ENCODE data around the gene ABLIM3. TPM values are rescaled to one million over a fixed set of nuclear protein-coding genes. Genes with fewer than 3 reads are reported as not detected.
"Not testable (repeated sequence)": the region's sequence is repeated elsewhere in the genome, so short reads cannot be mapped to it uniquely, and the experiment has no call there.

Gene ABLIM3
- total RNA-seq, 1 donor from 2014 or later = not detected

- Mint-ChIP-seq H3K9me3 (no peaks in the 10 kb centered on the region), H3K4me1 (ENCODE audit: low read depth) (no peaks in the 10 kb centered on the region), H3K36me3 (ENCODE audit: low read depth) (no peaks in the 10 kb centered on the region), H3K4me3 (no peak overlapping the region), H3K27me3 (ENCODE audit: insufficient read depth) (peaks cover 6% of the 10 kb centered on the region), H3K27ac (no peak overlapping the region)
- DNase-seq (ENCODE audit: low spot score) = no peak
- intact Hi-C loops (cut with micrococcal nuclease) = no loop called here
Measured at GRCh38 chr5:149170299-149170698, 29.0 kb downstream of the ABLIM3 start.

DNA sequence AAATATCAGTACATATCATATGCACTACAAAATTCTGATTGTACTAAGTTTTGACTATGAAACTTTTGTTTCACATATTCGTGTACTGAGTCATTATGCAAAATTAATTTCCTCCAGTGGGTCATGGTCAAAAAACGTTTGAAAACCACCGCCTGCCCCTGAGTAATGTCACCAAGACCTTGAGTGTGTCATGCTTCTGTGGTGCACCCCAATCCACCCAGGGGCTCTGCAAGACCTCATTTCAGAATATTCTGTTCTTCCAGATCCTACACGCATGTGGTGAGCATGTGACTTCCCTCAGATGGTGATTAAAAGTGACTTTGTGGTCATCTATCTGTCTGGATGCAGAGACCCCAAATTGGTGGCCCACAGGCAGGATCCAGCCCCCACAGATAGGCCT, 31.0 kb downstream of the ABLIM3 start:
- Mint-ChIP-seq H3K4me1 (ENCODE audit: low read depth) (no peaks in the 10 kb centered on the region), H3K27ac (no peak overlapping the region), H3K4me3 (no peak overlapping the region), H3K9me3 (no peaks in the 10 kb centered on the region), H3K36me3 (ENCODE audit: low read depth) (no peaks in the 10 kb centered on the region), H3K27me3 (ENCODE audit: insufficient read depth) (peaks cover 6% of the 10 kb centered on the region)
- intact Hi-C loops (cut with micrococcal nuclease) = no loop called here
- DNase-seq (ENCODE audit: low spot score) = no peak

DNA sequence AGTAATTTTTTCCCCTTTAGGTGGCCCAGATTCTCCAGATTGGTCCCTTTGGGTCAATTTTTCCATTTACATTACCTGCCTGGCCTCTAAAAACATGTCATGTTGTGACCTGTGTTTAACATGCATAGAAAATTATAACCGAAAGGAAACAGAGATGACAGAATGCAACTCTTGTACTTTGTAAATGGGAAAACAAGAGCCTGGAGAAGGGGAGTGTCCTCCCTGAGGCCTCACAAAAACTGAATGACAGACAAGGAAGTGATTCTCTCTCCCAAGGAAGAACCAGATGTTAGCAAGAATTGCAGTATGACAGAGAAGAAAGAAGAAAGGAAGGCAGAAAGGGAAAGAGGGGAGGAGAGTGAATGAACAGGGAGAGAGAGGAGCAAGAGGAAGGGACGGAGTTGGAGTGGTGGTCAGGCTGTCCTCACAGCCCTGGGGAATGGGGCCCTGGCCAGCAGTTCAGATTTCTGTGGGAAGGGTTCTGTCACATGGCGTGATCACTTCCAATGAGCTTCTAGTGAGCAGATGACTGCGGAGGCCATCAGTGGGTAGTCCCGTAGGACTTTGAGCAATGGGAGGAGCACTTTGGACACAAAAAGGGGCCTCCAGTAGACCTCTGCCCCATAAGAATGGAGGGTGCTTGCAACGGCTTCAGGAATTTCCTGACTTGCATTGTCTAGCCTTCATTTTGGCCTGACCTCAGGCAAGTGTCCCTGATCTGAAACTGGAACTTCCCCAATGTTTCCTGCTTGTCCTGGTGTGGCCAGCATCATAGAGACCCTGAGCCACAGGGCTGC, 31.6 kb downstream of the ABLIM3 start:
- no peaks in the 10 kb centered on the region for H3K36me3 Mint-ChIP-seq (ENCODE audit: low read depth)
- H3K9me3 Mint-ChIP-seq = no peaks in the 10 kb centered on the region
- no peak for DNase-seq (ENCODE audit: low spot score)
- no peak overlapping the region for H3K4me3 Mint-ChIP-seq
- no peak overlapping the region for H3K27ac Mint-ChIP-seq
- H3K4me1 Mint-ChIP-seq (ENCODE audit: low read depth) = no peaks in the 10 kb centered on the region
- peaks cover 6% of the 10 kb centered on the region for H3K27me3 Mint-ChIP-seq (ENCODE audit: insufficient read depth)
- intact Hi-C loops (cut with micrococcal nuclease) = no loop called here

- H3K27me3 Mint-ChIP-seq (ENCODE audit: insufficient read depth) = peaks cover 9% of the 10 kb centered on the region
- no peaks in the 10 kb centered on the region for H3K36me3 Mint-ChIP-seq (ENCODE audit: low read depth)
- DNase-seq (ENCODE audit: low spot score) = no peak
- H3K27ac Mint-ChIP-seq = no peak overlapping the region
- intact Hi-C loops (cut with micrococcal nuclease) = no loop called here
- H3K4me3 Mint-ChIP-seq = no peak overlapping the region
- H3K4me1 Mint-ChIP-seq (ENCODE audit: low read depth) = no peaks in the 10 kb centered on the region
- no peaks in the 10 kb centered on the region for H3K9me3 Mint-ChIP-seq
Measured at GRCh38 chr5:149174847-149175234, 33.5 kb downstream of the ABLIM3 start.

- no peaks in the 10 kb centered on the region for H3K36me3 Mint-ChIP-seq (ENCODE audit: low read depth)
- H3K4me1 Mint-ChIP-seq (ENCODE audit: low read depth) = no peaks in the 10 kb centered on the region
- no peak overlapping the region for H3K4me3 Mint-ChIP-seq
- peaks cover 12% of the 10 kb centered on the region for H3K27me3 Mint-ChIP-seq (ENCODE audit: insufficient read depth)
- no peak for DNase-seq (ENCODE audit: low spot score)
- intact Hi-C loops (cut with micrococcal nuclease) = no loop called here
- no peaks in the 10 kb centered on the region for H3K9me3 Mint-ChIP-seq
- no peak overlapping the region for H3K27ac Mint-ChIP-seq
Measured at GRCh38 chr5:149175346-149176105, 34.2 kb downstream of the ABLIM3 start.

DNA sequence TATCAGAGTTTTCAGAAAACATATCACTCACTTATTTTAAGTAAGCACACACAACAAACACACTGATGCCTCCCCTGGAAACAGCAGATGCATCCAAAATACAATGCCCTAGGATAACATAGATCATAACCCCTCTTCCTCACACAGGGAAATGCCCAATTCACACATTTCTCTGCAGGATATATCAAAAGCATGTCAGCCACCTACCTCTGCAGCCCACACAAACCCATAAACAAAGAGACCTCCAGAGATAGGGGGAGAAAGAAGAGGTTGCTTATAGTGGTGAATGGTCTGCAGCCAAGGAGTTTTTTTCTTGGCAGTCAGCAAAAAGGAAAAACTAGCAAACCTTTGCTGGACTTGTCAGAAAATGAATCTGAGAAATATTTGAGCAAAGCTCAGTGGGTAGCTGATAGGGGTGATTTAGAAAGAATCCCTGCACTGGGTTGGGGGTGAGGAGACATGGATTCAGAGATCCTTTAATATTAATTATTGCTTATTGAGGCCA, 36.1 kb downstream of the ABLIM3 start:
- H3K36me3 Mint-ChIP-seq (ENCODE audit: low read depth) = no peaks in the 10 kb centered on the region
- H3K27ac Mint-ChIP-seq = no peak overlapping the region
- no peaks in the 10 kb centered on the region for H3K9me3 Mint-ChIP-seq
- no peak for DNase-seq (ENCODE audit: low spot score)
- no peak overlapping the region for H3K4me3 Mint-ChIP-seq
- intact Hi-C loops (cut with micrococcal nuclease) = no loop called here
- no peaks in the 10 kb centered on the region for H3K4me1 Mint-ChIP-seq (ENCODE audit: low read depth)
- peaks cover 18% of the 10 kb centered on the region for H3K27me3 Mint-ChIP-seq (ENCODE audit: insufficient read depth)

GRCh38 chr5:149177911-149178565, 36.7 kb downstream of the ABLIM3 start:
- H3K36me3 Mint-ChIP-seq (ENCODE audit: low read depth) = no peaks in the 10 kb centered on the region
- no peak overlapping the region for H3K27ac Mint-ChIP-seq
- intact Hi-C loops (cut with micrococcal nuclease) = no loop called here
- H3K4me3 Mint-ChIP-seq = no peak overlapping the region
- no peaks in the 10 kb centered on the region for H3K9me3 Mint-ChIP-seq
- peaks cover 18% of the 10 kb centered on the region for H3K27me3 Mint-ChIP-seq (ENCODE audit: insufficient read depth)
- H3K4me1 Mint-ChIP-seq (ENCODE audit: low read depth) = no peaks in the 10 kb centered on the region
- DNase-seq (ENCODE audit: low spot score) = no peak

DNA sequence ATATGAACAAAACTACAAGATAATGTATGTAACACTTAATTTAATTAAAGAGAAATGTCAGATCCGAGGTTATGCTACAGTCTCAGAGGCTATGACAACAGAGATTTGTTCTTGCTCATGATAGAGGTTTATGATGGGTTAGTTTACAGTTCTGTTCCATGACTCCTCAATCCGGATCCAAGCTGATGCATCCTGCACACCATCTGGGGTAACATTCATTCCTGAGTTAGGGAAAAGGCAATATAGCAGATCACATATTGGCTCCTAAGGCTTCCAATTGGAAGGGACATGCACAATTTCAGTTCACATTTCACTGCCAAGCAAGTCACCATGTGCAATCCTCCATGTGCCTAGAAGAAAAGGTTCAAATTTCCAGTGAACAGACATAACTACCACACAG, 40.4 kb downstream of the ABLIM3 start:
- peaks cover 18% of the 10 kb centered on the region for H3K27me3 Mint-ChIP-seq (ENCODE audit: insufficient read depth)

DNA sequence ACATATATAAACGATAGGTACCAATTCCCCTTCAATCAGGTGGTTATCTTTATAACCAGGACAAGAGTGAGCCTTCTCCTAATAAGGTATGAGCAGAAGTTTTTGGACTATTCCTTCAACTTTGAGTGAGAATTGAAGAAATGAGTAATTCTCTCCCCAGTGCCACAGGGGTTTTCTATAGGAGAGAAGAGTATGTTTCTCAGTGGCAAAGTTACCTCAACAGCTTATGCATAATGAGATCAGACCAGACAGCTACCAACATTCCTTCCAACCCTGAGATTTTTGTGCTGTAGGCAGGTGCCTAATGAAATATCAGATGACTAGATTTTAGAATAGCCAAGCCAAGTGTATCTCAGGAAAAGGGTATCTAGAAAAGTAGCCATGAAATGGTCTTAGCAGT, 40.9 kb downstream of the ABLIM3 start:
- Mint-ChIP-seq H3K27me3 (ENCODE audit: insufficient read depth) (peaks cover 18% of the 10 kb centered on the region), H3K9me3 (no peaks in the 10 kb centered on the region), H3K4me3 (no peak overlapping the region), H3K27ac (no peak overlapping the region), H3K4me1 (ENCODE audit: low read depth) (no peaks in the 10 kb centered on the region), H3K36me3 (ENCODE audit: low read depth) (no peaks in the 10 kb centered on the region)
- intact Hi-C loops (cut with micrococcal nuclease) = loop anchor here (10.0 kb wide), 1 partner anchor 83 kb away; no protein-coding TSS in a partner anchor
- no peak for DNase-seq (ENCODE audit: low spot score)

More for the DNA sequence above, 40.4 kb downstream of the ABLIM3 start:
- intact Hi-C loops (cut with micrococcal nuclease) = loop anchor here (10.0 kb wide), 1 partner anchor 83 kb away; no protein-coding TSS in a partner anchor
- Mint-ChIP-seq H3K9me3 (no peaks in the 10 kb centered on the region), H3K4me3 (no peak overlapping the region), H3K27ac (no peak overlapping the region), H3K4me1 (ENCODE audit: low read depth) (no peaks in the 10 kb centered on the region), H3K36me3 (ENCODE audit: low read depth) (no peaks in the 10 kb centered on the region)
- no peak for DNase-seq (ENCODE audit: low spot score)

GRCh38 chr5:149185067-149185466, 43.8 kb downstream of the ABLIM3 start:
- H3K4me3 Mint-ChIP-seq = no peak overlapping the region
- intact Hi-C loops (cut with micrococcal nuclease) = loop anchor here (10.0 kb wide), 1 partner anchor 80 kb away; no protein-coding TSS in a partner anchor
- peaks cover 9% of the 10 kb centered on the region for H3K27me3 Mint-ChIP-seq (ENCODE audit: insufficient read depth)
- H3K36me3 Mint-ChIP-seq (ENCODE audit: low read depth) = no peaks in the 10 kb centered on the region
- H3K4me1 Mint-ChIP-seq (ENCODE audit: low read depth) = no peaks in the 10 kb centered on the region
- no peak overlapping the region for H3K27ac Mint-ChIP-seq
- no peaks in the 10 kb centered on the region for H3K9me3 Mint-ChIP-seq
- DNase-seq (ENCODE audit: low spot score) = no peak

- no peak for DNase-seq (ENCODE audit: low spot score)
- Mint-ChIP-seq H3K27ac (no peak overlapping the region), H3K9me3 (no peaks in the 10 kb centered on the region), H3K4me3 (no peak overlapping the region), H3K36me3 (ENCODE audit: low read depth) (no peaks in the 10 kb centered on the region), H3K27me3 (ENCODE audit: insufficient read depth) (peaks cover 8% of the 10 kb centered on the region), H3K4me1 (ENCODE audit: low read depth) (no peaks in the 10 kb centered on the region)
- intact Hi-C loops (cut with micrococcal nuclease) = loop anchor here (10.0 kb wide), 1 partner anchor 78 kb away; no protein-coding TSS in a partner anchor
Measured at GRCh38 chr5:149186506-149186905, 45.2 kb downstream of the ABLIM3 start.

DNA sequence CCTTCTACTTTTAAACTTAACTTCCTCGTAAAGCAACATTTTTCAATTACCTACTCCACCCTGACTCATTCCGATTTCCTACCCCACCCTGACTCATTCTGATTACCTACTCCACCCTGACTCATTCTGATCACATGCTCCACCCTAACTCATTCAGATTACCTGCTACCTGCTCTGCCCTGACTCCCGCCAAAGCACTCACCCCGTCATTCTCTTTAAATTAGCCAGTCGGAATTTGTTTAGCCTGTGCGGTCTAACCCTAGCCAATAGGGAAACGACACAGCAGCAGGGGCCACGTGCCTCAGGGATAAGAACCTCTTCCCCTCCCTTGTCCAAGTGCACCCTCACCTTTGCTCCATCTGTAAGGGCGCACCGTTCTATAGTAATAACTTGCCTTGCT, 46.3 kb downstream of the ABLIM3 start:
- not testable (repeated sequence) for H3K4me3 Mint-ChIP-seq; H3K4me1 Mint-ChIP-seq (ENCODE audit: low read depth); H3K27ac Mint-ChIP-seq; H3K27me3 Mint-ChIP-seq (ENCODE audit: insufficient read depth); H3K36me3 Mint-ChIP-seq (ENCODE audit: low read depth); H3K9me3 Mint-ChIP-seq; DNase-seq (ENCODE audit: low spot score)
- intact Hi-C loops (cut with micrococcal nuclease) = loop anchor here (10.0 kb wide), 1 partner anchor 77 kb away; no protein-coding TSS in a partner anchor

Data from activated T-helper 1 cell treated with anti-CD3 and anti-CD28 coated beads, Interleukin-12 subunit alpha, Interleukin-12 subunit beta, Interleukin-2, Interleukin-4 antibody, amounts not matched to agents 30 ng/mL and 10 ng/mL and 1 ng/mL, durations not matched to agents 14 hours and 24 hours and 36 hours (primary cell).